ENCODE data around the gene PRRT1. TPM values are rescaled to one million over a fixed set of nuclear protein-coding genes. Genes with fewer than 3 reads are reported as not detected.

The PRRT1 gene
- total and polyA plus RNA-seq, 2 of the 4 experiments (the other 2 are of a cell fraction): 0.99 TPM; not detected in 1

DNA sequence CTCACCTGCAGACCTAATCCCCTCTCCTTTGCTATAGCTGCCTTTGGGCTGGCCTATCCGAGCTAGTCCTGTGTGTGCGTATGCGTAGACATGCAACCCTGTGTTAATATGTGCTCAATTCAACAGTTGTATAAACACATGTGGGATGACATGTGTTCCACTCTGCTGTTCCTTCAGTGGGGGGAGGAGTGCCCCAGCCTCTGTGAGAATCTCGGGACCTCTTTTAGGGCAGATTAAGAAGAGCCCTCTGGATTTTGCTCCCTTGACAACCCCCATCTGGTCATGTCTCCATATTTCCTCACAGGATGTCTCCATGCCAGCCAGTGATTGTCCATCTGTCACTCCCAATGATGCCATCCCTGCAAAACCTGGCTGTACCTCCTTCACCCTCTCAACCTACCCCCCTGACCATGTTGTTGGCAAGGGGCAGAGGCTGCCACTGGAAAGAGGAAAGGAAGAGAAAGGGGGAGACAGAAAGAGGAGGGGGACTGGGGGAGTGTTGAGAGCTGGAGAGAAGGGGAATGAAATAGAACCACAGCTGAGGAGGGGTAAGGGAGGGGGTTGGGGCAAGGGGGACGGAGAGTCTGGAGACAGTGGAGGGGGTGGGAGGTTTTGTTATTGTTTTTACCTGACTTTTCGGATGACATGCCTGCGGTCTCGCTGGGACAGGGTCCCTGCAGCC, 417 bp downstream of the PRRT1 start (continued):
- TF ChIP-seq, protein P1, sequence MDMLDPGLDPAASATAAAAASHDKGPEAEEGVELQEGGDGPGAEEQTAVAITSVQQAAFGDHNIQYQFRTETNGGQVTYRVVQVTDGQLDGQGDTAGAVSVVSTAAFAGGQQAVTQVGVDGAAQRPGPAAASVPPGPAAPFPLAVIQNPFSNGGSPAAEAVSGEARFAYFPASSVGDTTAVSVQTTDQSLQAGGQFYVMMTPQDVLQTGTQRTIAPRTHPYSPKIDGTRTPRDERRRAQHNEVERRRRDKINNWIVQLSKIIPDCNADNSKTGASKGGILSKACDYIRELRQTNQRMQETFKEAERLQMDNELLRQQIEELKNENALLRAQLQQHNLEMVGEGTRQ (IDR thresholded peaks at IDR 0.05; ENCODE audit: low read depth, low read length): no peak

DNA sequence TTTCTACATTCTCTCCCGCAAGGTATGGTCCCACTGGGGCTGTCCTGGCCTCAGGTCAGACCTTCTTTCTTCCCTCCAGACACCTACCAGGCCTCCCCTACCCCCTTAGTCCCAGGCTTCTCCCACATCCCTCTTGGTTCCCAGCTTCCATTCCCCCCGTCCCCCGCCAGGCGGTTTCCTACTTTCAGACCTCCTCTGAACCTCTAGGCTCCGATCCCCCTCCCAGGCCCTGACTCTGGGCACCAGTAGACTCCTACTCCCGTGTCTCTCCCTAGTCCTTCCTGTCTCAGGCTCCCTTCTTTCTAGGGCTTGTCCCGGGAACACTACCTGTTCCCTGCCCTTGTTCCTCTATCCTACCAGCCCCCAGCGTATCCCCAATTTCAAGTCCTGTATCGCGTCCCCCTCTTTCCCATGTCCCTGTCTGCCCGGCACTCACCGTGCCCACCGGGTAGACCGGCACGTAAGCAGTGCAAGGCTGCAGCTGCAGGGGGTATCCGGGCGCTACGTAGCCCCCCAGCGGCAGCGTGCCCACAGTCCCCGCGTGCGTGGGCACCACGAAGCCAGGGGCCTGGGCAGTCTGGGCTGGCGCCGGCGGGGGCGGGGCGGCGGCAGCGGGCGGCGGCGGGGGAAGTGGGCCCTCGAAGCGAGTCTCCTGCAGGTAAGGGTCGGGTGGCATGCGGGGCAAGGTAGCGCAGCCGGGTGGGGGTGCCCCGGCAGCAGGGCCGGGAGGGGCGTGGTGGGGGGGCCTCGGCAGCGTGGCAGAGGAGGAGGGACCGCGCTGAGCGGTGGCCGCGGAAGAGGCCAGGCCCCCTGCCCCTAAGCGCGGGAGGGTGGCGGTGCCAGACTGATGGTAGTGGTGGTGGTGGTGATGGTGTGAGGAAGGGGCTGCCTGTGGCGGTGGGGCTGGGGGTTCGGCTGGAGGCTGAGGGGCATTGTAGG, 1.5 kb downstream of the PRRT1 start:
- no peak overlapping the region for H3K4me3 ChIP-seq (ENCODE audit: insufficient read depth, low read depth, low read length)
- intact Hi-C loops (cut with micrococcal nuclease): loop anchor here (5.0 to 10.0 kb wide), 2 partner anchors 105 to 248 kb away; partner anchors contain the start of gene ZBTB12
- H3K4me2 ChIP-seq (ENCODE audit: low read depth, low read length): no peak overlapping the region
- TF ChIP-seq NFE2L2 (IDR thresholded peaks at IDR 0.05; ENCODE audit: low read depth, low read length): no peak
- TF ChIP-seq BHLHE40 (IDR thresholded peaks at IDR 0.05; ENCODE audit: low read depth, low read length): no peak
- no peak for TF ChIP-seq SMC3 (IDR thresholded peaks at IDR 0.05; ENCODE audit: low read depth, low read length)
- no peak for TF ChIP-seq RFX5 (IDR thresholded peaks at IDR 0.05; ENCODE audit: low read depth, low read length)
- TF ChIP-seq CHD1 (IDR thresholded peaks at IDR 0.05; ENCODE audit: low read depth, low read length): no peak
- TF ChIP-seq RCOR1 (IDR thresholded peaks at IDR 0.05; ENCODE audit: insufficient replicate concordance, low read length): no peak
- no peak for TF ChIP-seq FOS (IDR thresholded peaks at IDR 0.05; ENCODE audit: low read depth, low read length)
- no peak for TF ChIP-seq MAFK (IDR thresholded peaks at IDR 0.05; ENCODE audit: low read depth, low read length)
- no peak for TF ChIP-seq RAD21 (IDR thresholded peaks at IDR 0.05; ENCODE audit: low read length)
- no peak for TF ChIP-seq CEBPB (IDR thresholded peaks at IDR 0.05; ENCODE audit: low read depth, low read length)
- no peak for TF ChIP-seq MAZ (IDR thresholded peaks at IDR 0.05; ENCODE audit: borderline replicate concordance, low read depth, low read length)
- TF ChIP-seq MXI1 (IDR thresholded peaks at IDR 0.05; ENCODE audit: borderline replicate concordance, low read depth, low read length): no peak

More for the DNA sequence above, 1.5 kb downstream of the PRRT1 start:
- H3K4ac ChIP-seq (ENCODE audit: low read depth, low read length): no peak overlapping the region
- no peak overlapping the region for H3K14ac ChIP-seq (replicated peaks; ENCODE audit: low read depth, low read length)
- H3K18ac ChIP-seq (ENCODE audit: low read depth, low read length): no peak overlapping the region
- CTCF ChIA-PET: no interaction called here
- in situ Hi-C loops (cut with MboI; ENCODE audit: low sequenced_read_pairs) (no loop called here), dilution Hi-C loops (cut with HindIII; ENCODE audit: low sequenced_read_pairs, unreplicated experiment) (no loop called here)
- H2BK15ac ChIP-seq (ENCODE audit: low read depth, low read length): no peak overlapping the region
- H2BK120ac ChIP-seq (ENCODE audit: low read depth, low read length): no peak overlapping the region
- H4K8ac ChIP-seq (ENCODE audit: low read depth in 2 of 2, low read length in 2 of 2): no peak overlapping the region
- no peak overlapping the region for H4K5ac ChIP-seq (ENCODE audit: low read depth, low read length)
- no TSS peak for BruUV-seq (replicated peaks)
- no peak overlapping the region for H2BK20ac ChIP-seq (ENCODE audit: low read depth, low read length)
- H2AFZ ChIP-seq (replicated peaks; ENCODE audit: low read length, poor library complexity): no peak overlapping the region
- DNase-seq: no peak
- peaks cover 2% of the 10 kb centered on the region; the same call in 1 of the 2 replicates for H3K9me3 ChIP-seq (ENCODE audit: control insufficient read depth, insufficient read depth, low read length)
- POLR2A ChIA-PET (ENCODE audit: unreplicated experiment): no interaction called here
- H3K23ac ChIP-seq (ENCODE audit: low read depth, low read length): no peak overlapping the region
- no peak overlapping the region for H3K56ac ChIP-seq (ENCODE audit: extremely low read depth, insufficient read depth, low read length)
- no peak overlapping the region for H3K9ac ChIP-seq (ENCODE audit: low read depth, low read length)
- no peaks in the 10 kb centered on the region for H4K20me1 ChIP-seq (ENCODE audit: insufficient read depth, low read length)
- ATAC-seq (ENCODE audit: low read depth): no peak
- H4K91ac ChIP-seq (ENCODE audit: insufficient read depth, low read depth, low read length): no peak overlapping the region
- H3K36me3 ChIP-seq (ENCODE audit: control insufficient read depth, insufficient read depth, low read length): peaks cover 2% of the 10 kb centered on the region; the same call in 1 of the 2 replicates
- H2AK5ac ChIP-seq (ENCODE audit: low read depth, low read length): no peak overlapping the region
- WGBS, 2 experiments (ENCODE audit: extremely low coverage in 2 of 2, insufficient read length in 1 of 2): 58% methylated on average over 13 of the region's 55 CpGs; no CpG with 5 or more reads in 1 of the 2 experiments
- no peak overlapping the region for H2BK5ac ChIP-seq (ENCODE audit: low read depth, low read length, poor library complexity, severe bottlenecking)
- peaks cover 6 to 27% of the 10 kb centered on the region in 2 experiments for H3K79me1 ChIP-seq (ENCODE audit: low read depth in 1 of 2, low read length in 2 of 2)
- no peak overlapping the region for H2AK9ac ChIP-seq (replicated peaks; ENCODE audit: low read depth, low read length, poor library complexity)
- peaks cover 23% of the 10 kb centered on the region for H3K4me1 ChIP-seq (ENCODE audit: control insufficient read depth, insufficient read depth, low read length)
- H3K9me1 ChIP-seq (ENCODE audit: insufficient read depth, low read length): 0 out of 2 replicates have a peak, but pooled peaks cover 4% of the 10 kb centered on the region
- H3K27ac ChIP-seq (ENCODE audit: insufficient read depth, low read length): no peak overlapping the region
- H3K27me3 ChIP-seq (ENCODE audit: control insufficient read depth, insufficient read depth, low read length): peaks cover 25% of the 10 kb centered on the region

Data from IMR-90 (cell line).